Neural cell (in vitro differentiated cells): Measurements from ENCODE around the gene TMEM245.

Source experiments
- EP300 ChIP-seq: fragments of 450-650 bp; conservative IDR thresholded peaks from 2 replicates; pipeline ENCODE4 v1.6.1; 2014; ENCODE audit warnings: antibody characterized with exemption, mild to moderate bottlenecking, moderate library complexity; ENCODE audit not compliant: poor library complexity, severe bottlenecking
- EZH2 ChIP-seq: fragments of 200-600, 300-800 bp; shearing (Covaris generic), sonication (generic); IDR thresholded peaks from 2 replicates; pipeline ENCODE4 v1.6.1; 2014; ENCODE audit warnings: antibody characterized with exemption, low read length, borderline replicate concordance, mild to moderate bottlenecking; ENCODE audit not compliant: insufficient read depth, poor library complexity, severe bottlenecking
- MXI1 ChIP-seq: fragments of 450-650 bp; conservative IDR thresholded peaks from 2 replicates; pipeline ENCODE4 v1.6.1; 2014; ENCODE audit warnings: antibody characterized with exemption, mild to moderate bottlenecking; ENCODE audit not compliant: poor library complexity, severe bottlenecking
- SMC3 ChIP-seq: fragments of 450-650 bp; conservative IDR thresholded peaks from 2 replicates; pipeline ENCODE4 v1.6.1; 2014; ENCODE audit warnings: antibody characterized with exemption, mild to moderate bottlenecking, moderate library complexity; ENCODE audit not compliant: poor library complexity
- TF ChIP-seq, protein P1 (sequence below): fragments of 450-650 bp; IDR thresholded peaks from 2 replicates; pipeline ENCODE4 v1.5.1; 2014; ENCODE audit warnings: antibody characterized with exemption, mild to moderate bottlenecking, moderate library complexity; ENCODE audit not compliant: poor library complexity, severe bottlenecking
- TF ChIP-seq, protein P2 (sequence below): IDR thresholded peaks from 2 replicates; pipeline ENCODE4 v1.6.1; 2012; ENCODE audit warnings: borderline replicate concordance

GRCh38 chr9:109014608-109015280 is 105.0 kb downstream of the TMEM245 start:
- TF ChIP-seq, protein P1, sequence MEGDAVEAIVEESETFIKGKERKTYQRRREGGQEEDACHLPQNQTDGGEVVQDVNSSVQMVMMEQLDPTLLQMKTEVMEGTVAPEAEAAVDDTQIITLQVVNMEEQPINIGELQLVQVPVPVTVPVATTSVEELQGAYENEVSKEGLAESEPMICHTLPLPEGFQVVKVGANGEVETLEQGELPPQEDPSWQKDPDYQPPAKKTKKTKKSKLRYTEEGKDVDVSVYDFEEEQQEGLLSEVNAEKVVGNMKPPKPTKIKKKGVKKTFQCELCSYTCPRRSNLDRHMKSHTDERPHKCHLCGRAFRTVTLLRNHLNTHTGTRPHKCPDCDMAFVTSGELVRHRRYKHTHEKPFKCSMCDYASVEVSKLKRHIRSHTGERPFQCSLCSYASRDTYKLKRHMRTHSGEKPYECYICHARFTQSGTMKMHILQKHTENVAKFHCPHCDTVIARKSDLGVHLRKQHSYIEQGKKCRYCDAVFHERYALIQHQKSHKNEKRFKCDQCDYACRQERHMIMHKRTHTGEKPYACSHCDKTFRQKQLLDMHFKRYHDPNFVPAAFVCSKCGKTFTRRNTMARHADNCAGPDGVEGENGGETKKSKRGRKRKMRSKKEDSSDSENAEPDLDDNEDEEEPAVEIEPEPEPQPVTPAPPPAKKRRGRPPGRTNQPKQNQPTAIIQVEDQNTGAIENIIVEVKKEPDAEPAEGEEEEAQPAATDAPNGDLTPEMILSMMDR = no peak
- TF ChIP-seq EP300 (no peak), SMC3 (no peak), EZH2 (no peak), MXI1 (no peak)
- TF ChIP-seq, protein P2, sequence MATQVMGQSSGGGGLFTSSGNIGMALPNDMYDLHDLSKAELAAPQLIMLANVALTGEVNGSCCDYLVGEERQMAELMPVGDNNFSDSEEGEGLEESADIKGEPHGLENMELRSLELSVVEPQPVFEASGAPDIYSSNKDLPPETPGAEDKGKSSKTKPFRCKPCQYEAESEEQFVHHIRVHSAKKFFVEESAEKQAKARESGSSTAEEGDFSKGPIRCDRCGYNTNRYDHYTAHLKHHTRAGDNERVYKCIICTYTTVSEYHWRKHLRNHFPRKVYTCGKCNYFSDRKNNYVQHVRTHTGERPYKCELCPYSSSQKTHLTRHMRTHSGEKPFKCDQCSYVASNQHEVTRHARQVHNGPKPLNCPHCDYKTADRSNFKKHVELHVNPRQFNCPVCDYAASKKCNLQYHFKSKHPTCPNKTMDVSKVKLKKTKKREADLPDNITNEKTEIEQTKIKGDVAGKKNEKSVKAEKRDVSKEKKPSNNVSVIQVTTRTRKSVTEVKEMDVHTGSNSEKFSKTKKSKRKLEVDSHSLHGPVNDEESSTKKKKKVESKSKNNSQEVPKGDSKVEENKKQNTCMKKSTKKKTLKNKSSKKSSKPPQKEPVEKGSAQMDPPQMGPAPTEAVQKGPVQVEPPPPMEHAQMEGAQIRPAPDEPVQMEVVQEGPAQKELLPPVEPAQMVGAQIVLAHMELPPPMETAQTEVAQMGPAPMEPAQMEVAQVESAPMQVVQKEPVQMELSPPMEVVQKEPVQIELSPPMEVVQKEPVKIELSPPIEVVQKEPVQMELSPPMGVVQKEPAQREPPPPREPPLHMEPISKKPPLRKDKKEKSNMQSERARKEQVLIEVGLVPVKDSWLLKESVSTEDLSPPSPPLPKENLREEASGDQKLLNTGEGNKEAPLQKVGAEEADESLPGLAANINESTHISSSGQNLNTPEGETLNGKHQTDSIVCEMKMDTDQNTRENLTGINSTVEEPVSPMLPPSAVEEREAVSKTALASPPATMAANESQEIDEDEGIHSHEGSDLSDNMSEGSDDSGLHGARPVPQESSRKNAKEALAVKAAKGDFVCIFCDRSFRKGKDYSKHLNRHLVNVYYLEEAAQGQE = no peak
